HepG2 (cell line): ENCODE data around the gene HOXA5. TPM values are rescaled to one million over a fixed set of nuclear protein-coding genes. Genes with fewer than 3 reads are reported as not detected.
A peak's percentile ranks its signal among the peaks of the same experiment; 100 is the strongest.

ENCODE experiments used
- ARNT2 ChIP-seq: sonication (generic); formaldehyde crosslinking; IDR thresholded peaks from 2 replicates; pipeline ENCODE4 v1.8.0; 2022; ENCODE audit warnings: mild to moderate bottlenecking, low read depth, missing genetic modification reagents, moderate library complexity
- CBFB ChIP-seq: sonication (generic); formaldehyde crosslinking; IDR thresholded peaks from 2 replicates; pipeline ENCODE4 v1.4.0; 2020; ENCODE audit warnings: missing genetic modification reagents
- CREM ChIP-seq, 2 experiments: sonication (generic) in 1 of 2; formaldehyde crosslinking in 1 of 2; IDR thresholded peaks; 2 replicates each; pipeline versions ENCODE4 v1.4.0 to v1.6.1; 2016 to 2020; ENCODE audit warnings: antibody characterized with exemption in 1 of 2, mild to moderate bottlenecking in 1 of 2, missing genetic modification reagents in 1 of 2
- GATAD2A ChIP-seq: IDR thresholded peaks from 2 replicates; pipeline ENCODE4 v1.6.1; 2016
- HOXA9 ChIP-seq: sonication (generic); formaldehyde crosslinking; IDR thresholded peaks from 2 replicates; pipeline ENCODE4 v1.8.1; 2022; ENCODE audit warnings: missing genetic modification reagents, mild to moderate bottlenecking, moderate library complexity, borderline replicate concordance
- KDM3A ChIP-seq: IDR thresholded peaks from 2 replicates; pipeline ENCODE4 v1.6.1; 2018; ENCODE audit warnings: low read depth, missing compliant biosample characterization
- LCORL ChIP-seq, 2 experiments: fragments of 450-650 bp in 1 of 2; sonication (generic) in 1 of 2; formaldehyde crosslinking in 1 of 2; IDR thresholded peaks; 2 replicates each; pipeline versions ENCODE4 v1.5.0 to v1.6.1; 2017 to 2020; ENCODE audit warnings: antibody characterized with exemption in 1 of 2, missing genetic modification reagents in 1 of 2
- NONO ChIP-seq, 2 experiments: fragments of 450-650 bp in 1 of 2; sonication (generic) in 1 of 2; formaldehyde crosslinking in 1 of 2; IDR thresholded peaks in 1 of 2; conservative IDR thresholded peaks in 1 of 2; 2 replicates each; pipeline versions ENCODE4 v1.6.1 to v1.8.0; 2017 to 2022; ENCODE audit warnings: mild to moderate bottlenecking in 1 of 2, missing genetic modification reagents in 1 of 2, moderate library complexity in 1 of 2
- REPIN1 ChIP-seq: sonication (generic); formaldehyde crosslinking; IDR thresholded peaks from 2 replicates; pipeline ENCODE4 v1.8.0; 2022; ENCODE audit warnings: missing genetic modification reagents, low read depth, mild to moderate bottlenecking, borderline replicate concordance
- RXRB ChIP-seq: IDR thresholded peaks from 2 replicates; pipeline ENCODE4 v1.6.1; 2016; ENCODE audit warnings: borderline replicate concordance, missing genetic modification reagents, missing compliant biosample characterization
- ZMYM3 ChIP-seq: sonication (generic); formaldehyde crosslinking; IDR thresholded peaks from 2 replicates; pipeline ENCODE4 v1.5.1; 2020; ENCODE audit warnings: mild to moderate bottlenecking, missing genetic modification reagents
- ZNF383 ChIP-seq: sonication (generic); formaldehyde crosslinking; IDR thresholded peaks from 2 replicates; pipeline ENCODE4 v1.4.0; 2020; ENCODE audit warnings: missing genetic modification reagents, mild to moderate bottlenecking, borderline replicate concordance
- ZNF605 ChIP-seq: sonication (generic); formaldehyde crosslinking; IDR thresholded peaks from 2 replicates; pipeline ENCODE4 v1.8.0; 2022; ENCODE audit warnings: mild to moderate bottlenecking, missing genetic modification reagents
- ZNF775 ChIP-seq: sonication (generic); formaldehyde crosslinking; IDR thresholded peaks from 2 replicates; pipeline ENCODE4 v1.4.0; 2020; ENCODE audit warnings: missing genetic modification reagents, mild to moderate bottlenecking, moderate library complexity, borderline replicate concordance
- polyA plus RNA-seq, 8 experiments: library from polyadenylated mRNA; depleted of rRNA in 3 of 8; stranded (reverse) in 7 of 8; unstranded in 1 of 8; fragments of >200 nt; fragmentation: Illumina TruSeq in 4 of 8; extraction: Trizol in 4 of 8; gene quantifications; 2 replicates each; pipeline versions ENCODE4 v1.2.1 to v1.2.3, GENCODE V29; 2011 to 2016; ENCODE audit warnings: low read depth in 4 of 8, missing spikeins in 1 of 8, mixed read lengths in 1 of 8; ENCODE audit not compliant: insufficient read depth in 1 of 8
- total RNA-seq, 5 experiments: library from RNA; depleted of rRNA; stranded (reverse); fragments of >200 nt; fragmentation: Illumina TruSeq; extraction: Trizol; gene quantifications; 2 replicates each; pipeline ENCODE4 v1.2.3, GENCODE V29; 2016; ENCODE audit warnings: low read depth in 1 of 5
- TF ChIP-seq, protein P1 (sequence below): sonication (generic); formaldehyde crosslinking; IDR thresholded peaks from 2 replicates; pipeline ENCODE4 v1.5.0; 2020; ENCODE audit warnings: mild to moderate bottlenecking, missing genetic modification reagents
- TF ChIP-seq, protein P2 (sequence below): IDR thresholded peaks from 2 replicates; pipeline ENCODE4 v1.6.1; 2016; ENCODE audit warnings: missing compliant biosample characterization, missing genetic modification reagents, borderline replicate concordance
- TF ChIP-seq, protein P3 (sequence below): sonication (generic); formaldehyde crosslinking; IDR thresholded peaks from 2 replicates; pipeline ENCODE4 v1.8.1; 2023; ENCODE audit warnings: missing genetic modification reagents, mild to moderate bottlenecking, borderline replicate concordance
- TF ChIP-seq, protein P4 (sequence below): sonication (generic); formaldehyde crosslinking; IDR thresholded peaks from 2 replicates; pipeline ENCODE4 v1.5.1; 2020; ENCODE audit warnings: mild to moderate bottlenecking, missing genetic modification reagents, moderate library complexity
- TF ChIP-seq, protein P5 (sequence below): sonication (generic); formaldehyde crosslinking; IDR thresholded peaks from 2 replicates; pipeline ENCODE4 v1.5.1; 2020; ENCODE audit warnings: missing genetic modification reagents, mild to moderate bottlenecking, borderline replicate concordance

Gene HOXA5
- total and polyA plus RNA-seq, 2 of the 13 experiments (the other 11 are each of a cell fraction or from before 2014, with no cell fraction given): 3.2 to 3.6 TPM

- TF ChIP-seq, protein P1, sequence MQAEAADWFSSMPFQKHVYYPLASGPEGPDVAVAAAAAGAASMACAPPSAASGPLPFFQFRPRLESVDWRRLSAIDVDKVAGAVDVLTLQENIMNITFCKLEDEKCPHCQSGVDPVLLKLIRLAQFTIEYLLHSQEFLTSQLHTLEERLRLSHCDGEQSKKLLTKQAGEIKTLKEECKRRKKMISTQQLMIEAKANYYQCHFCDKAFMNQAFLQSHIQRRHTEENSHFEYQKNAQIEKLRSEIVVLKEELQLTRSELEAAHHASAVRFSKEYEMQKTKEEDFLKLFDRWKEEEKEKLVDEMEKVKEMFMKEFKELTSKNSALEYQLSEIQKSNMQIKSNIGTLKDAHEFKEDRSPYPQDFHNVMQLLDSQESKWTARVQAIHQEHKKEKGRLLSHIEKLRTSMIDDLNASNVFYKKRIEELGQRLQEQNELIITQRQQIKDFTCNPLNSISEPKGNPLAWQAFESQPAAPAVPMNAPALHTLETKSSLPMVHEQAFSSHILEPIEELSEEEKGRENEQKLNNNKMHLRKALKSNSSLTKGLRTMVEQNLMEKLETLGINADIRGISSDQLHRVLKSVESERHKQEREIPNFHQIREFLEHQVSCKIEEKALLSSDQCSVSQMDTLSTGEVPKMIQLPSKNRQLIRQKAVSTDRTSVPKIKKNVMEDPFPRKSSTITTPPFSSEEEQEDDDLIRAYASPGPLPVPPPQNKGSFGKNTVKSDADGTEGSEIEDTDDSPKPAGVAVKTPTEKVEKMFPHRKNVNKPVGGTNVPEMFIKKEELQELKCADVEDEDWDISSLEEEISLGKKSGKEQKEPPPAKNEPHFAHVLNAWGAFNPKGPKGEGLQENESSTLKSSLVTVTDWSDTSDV (CRISPR knock-in tag): no peak
- no peak for TF ChIP-seq HOXA9 (CRISPR knock-in tag)
- peak; percentile 90; the same call in 1 of the 2 replicates for TF ChIP-seq KDM3A
- TF ChIP-seq RXRB (CRISPR knock-in tag): no peak
- TF ChIP-seq CREM (IDR thresholded peaks at IDR 0.05): no peak
- TF ChIP-seq CREM (CRISPR knock-in tag; IDR thresholded peaks at IDR 0.05): no peak
- TF ChIP-seq, protein P2, sequence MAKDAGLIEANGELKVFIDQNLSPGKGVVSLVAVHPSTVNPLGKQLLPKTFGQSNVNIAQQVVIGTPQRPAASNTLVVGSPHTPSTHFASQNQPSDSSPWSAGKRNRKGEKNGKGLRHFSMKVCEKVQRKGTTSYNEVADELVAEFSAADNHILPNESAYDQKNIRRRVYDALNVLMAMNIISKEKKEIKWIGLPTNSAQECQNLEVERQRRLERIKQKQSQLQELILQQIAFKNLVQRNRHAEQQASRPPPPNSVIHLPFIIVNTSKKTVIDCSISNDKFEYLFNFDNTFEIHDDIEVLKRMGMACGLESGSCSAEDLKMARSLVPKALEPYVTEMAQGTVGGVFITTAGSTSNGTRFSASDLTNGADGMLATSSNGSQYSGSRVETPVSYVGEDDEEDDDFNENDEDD: peak; percentile 60; the same call in 1 of the 2 replicates
- TF ChIP-seq, protein P3, sequence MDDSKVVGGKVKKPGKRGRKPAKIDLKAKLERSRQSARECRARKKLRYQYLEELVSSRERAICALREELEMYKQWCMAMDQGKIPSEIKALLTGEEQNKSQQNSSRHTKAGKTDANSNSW (CRISPR knock-in tag): 0 out of 2 replicates have a peak, but pooled peaks have one; percentile 43
- TF ChIP-seq ARNT2: no peak; the same call in 1 of the 2 replicates
- no peak for TF ChIP-seq ZNF775 (CRISPR knock-in tag)
- TF ChIP-seq NONO (IDR thresholded peaks at IDR 0.05): no peak
- 0 out of 2 replicates have a peak, but pooled peaks have one; percentile 16 for TF ChIP-seq NONO (CRISPR knock-in tag; conservative IDR thresholded peaks at IDR 0.05)
- TF ChIP-seq ZNF605 (CRISPR knock-in tag): peak; percentile 69; the same call in 1 of the 2 replicates
- TF ChIP-seq LCORL (IDR thresholded peaks at IDR 0.05): no peak
- TF ChIP-seq LCORL (CRISPR knock-in tag; IDR thresholded peaks at IDR 0.05): peak; percentile 66
- TF ChIP-seq ZNF383 (CRISPR knock-in tag): no peak; the same call in 1 of the 2 replicates
- TF ChIP-seq, protein P4, sequence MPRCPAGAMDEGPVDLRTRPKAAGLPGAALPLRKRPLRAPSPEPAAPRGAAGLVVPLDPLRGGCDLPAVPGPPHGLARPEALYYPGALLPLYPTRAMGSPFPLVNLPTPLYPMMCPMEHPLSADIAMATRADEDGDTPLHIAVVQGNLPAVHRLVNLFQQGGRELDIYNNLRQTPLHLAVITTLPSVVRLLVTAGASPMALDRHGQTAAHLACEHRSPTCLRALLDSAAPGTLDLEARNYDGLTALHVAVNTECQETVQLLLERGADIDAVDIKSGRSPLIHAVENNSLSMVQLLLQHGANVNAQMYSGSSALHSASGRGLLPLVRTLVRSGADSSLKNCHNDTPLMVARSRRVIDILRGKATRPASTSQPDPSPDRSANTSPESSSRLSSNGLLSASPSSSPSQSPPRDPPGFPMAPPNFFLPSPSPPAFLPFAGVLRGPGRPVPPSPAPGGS: 0 out of 2 replicates have a peak, but pooled peaks have one; percentile 67
- no peak; the same call in 1 of the 2 replicates for TF ChIP-seq CBFB (CRISPR knock-in tag)
- TF ChIP-seq REPIN1 (CRISPR knock-in tag): 0 out of 2 replicates have a peak, but pooled peaks have one; percentile 43
- no peak for TF ChIP-seq ZMYM3
- TF ChIP-seq GATAD2A: peak; percentile 44
- TF ChIP-seq, protein P5, sequence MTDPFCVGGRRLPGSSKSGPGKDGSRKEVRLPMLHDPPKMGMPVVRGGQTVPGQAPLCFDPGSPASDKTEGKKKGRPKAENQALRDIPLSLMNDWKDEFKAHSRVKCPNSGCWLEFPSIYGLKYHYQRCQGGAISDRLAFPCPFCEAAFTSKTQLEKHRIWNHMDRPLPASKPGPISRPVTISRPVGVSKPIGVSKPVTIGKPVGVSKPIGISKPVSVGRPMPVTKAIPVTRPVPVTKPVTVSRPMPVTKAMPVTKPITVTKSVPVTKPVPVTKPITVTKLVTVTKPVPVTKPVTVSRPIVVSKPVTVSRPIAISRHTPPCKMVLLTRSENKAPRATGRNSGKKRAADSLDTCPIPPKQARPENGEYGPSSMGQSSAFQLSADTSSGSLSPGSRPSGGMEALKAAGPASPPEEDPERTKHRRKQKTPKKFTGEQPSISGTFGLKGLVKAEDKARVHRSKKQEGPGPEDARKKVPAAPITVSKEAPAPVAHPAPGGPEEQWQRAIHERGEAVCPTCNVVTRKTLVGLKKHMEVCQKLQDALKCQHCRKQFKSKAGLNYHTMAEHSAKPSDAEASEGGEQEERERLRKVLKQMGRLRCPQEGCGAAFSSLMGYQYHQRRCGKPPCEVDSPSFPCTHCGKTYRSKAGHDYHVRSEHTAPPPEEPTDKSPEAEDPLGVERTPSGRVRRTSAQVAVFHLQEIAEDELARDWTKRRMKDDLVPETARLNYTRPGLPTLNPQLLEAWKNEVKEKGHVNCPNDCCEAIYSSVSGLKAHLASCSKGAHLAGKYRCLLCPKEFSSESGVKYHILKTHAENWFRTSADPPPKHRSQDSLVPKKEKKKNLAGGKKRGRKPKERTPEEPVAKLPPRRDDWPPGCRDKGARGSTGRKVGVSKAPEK (CRISPR knock-in tag): no peak
Measured at GRCh38 chr7:27160546-27161213, 17.2 kb upstream of the HOXA5 start (continued).
